GM21381 (cell line): ENCODE data around the gene ISG20.
A peak's percentile ranks its signal among the peaks of the same experiment; 100 is the strongest.
"Not testable (repeated sequence)": the region's sequence is repeated elsewhere in the genome, so short reads cannot be mapped to it uniquely, and the experiment has no call there.

ENCODE experiments used
- ATAC-seq: cut with Tn5 transposase; IDR thresholded peaks from one replicate; pipeline ENCODE4 v1.9.1; 2021; ENCODE audit warnings: mild to moderate bottlenecking, moderate library complexity; ENCODE audit not compliant: unreplicated experiment

ISG20 gene

GRCh38 chr15:88618686-88619085, 20.1 kb upstream of the ISG20 start:
- ATAC-seq: no peak

- ATAC-seq: no peak
Measured at GRCh38 chr15:88619796-88620195, 19.0 kb upstream of the ISG20 start.

GRCh38 chr15:88620995-88621772, 17.6 kb upstream of the ISG20 start, which contains the start of gene AEN:
Gene AEN (plus strand): TSS chr15:88621340. CDS start chr15:88626210, 4,870 bp downstream.
- peak; percentile 92 for ATAC-seq

- ATAC-seq: peak; percentile 32
Measured at GRCh38 chr15:88621789-88622604, 16.8 kb upstream of the ISG20 start.

GRCh38 chr15:88622605-88622975, 16.2 kb upstream of the ISG20 start:
- ATAC-seq: no peak

- ATAC-seq: no peak
Measured at GRCh38 chr15:88623061-88623460, 15.8 kb upstream of the ISG20 start.

GRCh38 chr15:88623632-88624031, 15.2 kb upstream of the ISG20 start:
- ATAC-seq: no peak

GRCh38 chr15:88624156-88624970, 14.5 kb upstream of the ISG20 start:
- peak; percentile 25 for ATAC-seq

- no peak for ATAC-seq
Measured at GRCh38 chr15:88624971-88625490, 13.8 kb upstream of the ISG20 start.

GRCh38 chr15:88625943-88626741, 12.7 kb upstream of the ISG20 start:
- ATAC-seq: no peak

- ATAC-seq: no peak
Measured at GRCh38 chr15:88627463-88627862, 11.4 kb upstream of the ISG20 start.

- no peak for ATAC-seq
Measured at GRCh38 chr15:88628018-88628654, 10.7 kb upstream of the ISG20 start.

GRCh38 chr15:88629071-88629470, 9.7 kb upstream of the ISG20 start:
- no peak for ATAC-seq

- no peak for ATAC-seq
Measured at GRCh38 chr15:88630141-88630721, 8.6 kb upstream of the ISG20 start.

GRCh38 chr15:88630798-88631463, 7.9 kb upstream of the ISG20 start:
- no peak for ATAC-seq

- ATAC-seq: no peak
Measured at GRCh38 chr15:88631464-88632028, 7.3 kb upstream of the ISG20 start.

- ATAC-seq: not testable (repeated sequence)
Measured at GRCh38 chr15:88632797-88633196, 6.0 kb upstream of the ISG20 start.

- ATAC-seq: no peak
Measured at GRCh38 chr15:88634449-88634848, 4.4 kb upstream of the ISG20 start.
